Gastrocnemius medialis (tissue), 4 donors: ENCODE measurements around the gene METRNL.
"Not testable (repeated sequence)": the region's sequence is repeated elsewhere in the genome, so short reads cannot be mapped to it uniquely, and the experiment has no call there.

Experiments
- CTCF ChIP-seq, 5 experiments: fragments of 450-650 bp in 3 of 5; fragments of 200-600 bp in 2 of 5; sonication (generic) in 2 of 5; IDR thresholded peaks in 4 of 5; conservative IDR thresholded peaks in 1 of 5; 1 replicate in 4 of 5; 2 replicates in 1 of 5; pipeline ENCODE4 v1.5.1; 2016 to 2019; ENCODE audit warnings: antibody characterized with exemption in 5 of 5, mild to moderate bottlenecking in 3 of 5, moderate library complexity in 3 of 5
- POLR2A ChIP-seq, 2 donors: fragments of 450-650 bp; IDR thresholded peaks; one replicate each; pipeline ENCODE4 v1.6.1; 2017; ENCODE audit warnings: antibody characterized with exemption in 2 of 2, mild to moderate bottlenecking in 2 of 2, moderate library complexity in 2 of 2

GRCh38 chr17:83140249-83140566 lies 60.8 kb downstream of the METRNL start:
- TF ChIP-seq CTCF (IDR thresholded peaks at IDR 0.05 in 4 of 5, conservative IDR thresholded peaks at IDR 0.05 in 1 of 5); POLR2A (IDR thresholded peaks at IDR 0.05): not testable (repeated sequence)
